ENCODE data around the gene SEMA5B.

The SEMA5B gene

GRCh38 chr3:123050666-123051065 lies 23.1 kb upstream of the SEMA5B start:
- Histone ChIP-seq H3K4me2 (ENCODE audit: low read length) (no peak overlapping the region), H3F3A (ENCODE audit: insufficient read depth, low read length) (no peaks in the 10 kb centered on the region), H3K9ac (ENCODE audit: low read length) (no peak overlapping the region), H3K36me3 (ENCODE audit: insufficient read depth, low read length) (no peaks in the 10 kb centered on the region), H3K9me3 (ENCODE audit: low read length) (no peaks in the 10 kb centered on the region), H3K4me1 (ENCODE audit: insufficient read depth, low read length, severe bottlenecking) (peaks cover 10% of the 10 kb centered on the region), H3K27ac (ENCODE audit: low read depth, low read length, poor library complexity, severe bottlenecking) (no peak overlapping the region), H3K4me3 (ENCODE audit: low read depth, low read length, poor library complexity, severe bottlenecking) (no peak overlapping the region), H3K79me2 (ENCODE audit: insufficient read depth, low read length) (no peaks in the 10 kb centered on the region), H3K27me3 (ENCODE audit: insufficient read depth, low read length) (no peaks in the 10 kb centered on the region; the same call in 1 of the 2 replicates), H3K9me2 (ENCODE audit: low read depth, low read length) (no peaks in the 10 kb centered on the region), H4K20me1 (ENCODE audit: insufficient read depth, low read length) (no peaks in the 10 kb centered on the region), H2AFZ (ENCODE audit: low read length) (no peak overlapping the region)
- TF ChIP-seq CTCF (IDR thresholded peaks at IDR 0.05; ENCODE audit: low read length) (no peak), EZH2 (IDR thresholded peaks at IDR 0.05; ENCODE audit: borderline replicate concordance, low read length) (no peak)

- no peak overlapping the region; the same call in 1 of the 2 replicates for H3K4me2 ChIP-seq (ENCODE audit: low read length)
- H3K79me2 ChIP-seq (ENCODE audit: insufficient read depth, low read length), result no peaks in the 10 kb centered on the region
- no peak overlapping the region for H2AFZ ChIP-seq (ENCODE audit: low read length)
- no peaks in the 10 kb centered on the region for H3K9me2 ChIP-seq (ENCODE audit: low read depth, low read length)
- H3F3A ChIP-seq (ENCODE audit: insufficient read depth, low read length), result no peaks in the 10 kb centered on the region
- H3K4me3 ChIP-seq (ENCODE audit: low read depth, low read length, poor library complexity, severe bottlenecking), result no peak overlapping the region
- H4K20me1 ChIP-seq (ENCODE audit: insufficient read depth, low read length), result no peaks in the 10 kb centered on the region
- no peaks in the 10 kb centered on the region for H3K9me3 ChIP-seq (ENCODE audit: low read length)
- H3K27me3 ChIP-seq (ENCODE audit: insufficient read depth, low read length), result no peaks in the 10 kb centered on the region
- H3K36me3 ChIP-seq (ENCODE audit: insufficient read depth, low read length), result no peaks in the 10 kb centered on the region
- no peak overlapping the region for H3K9ac ChIP-seq (ENCODE audit: low read length)
- TF ChIP-seq CTCF (IDR thresholded peaks at IDR 0.05; ENCODE audit: low read length) (no peak), EZH2 (IDR thresholded peaks at IDR 0.05; ENCODE audit: borderline replicate concordance, low read length) (no peak)
- peaks cover 10% of the 10 kb centered on the region for H3K4me1 ChIP-seq (ENCODE audit: insufficient read depth, low read length, severe bottlenecking)
- H3K27ac ChIP-seq (ENCODE audit: low read depth, low read length, poor library complexity, severe bottlenecking), result no peak overlapping the region
These were observed 21.1 kb upstream of the SEMA5B start for GRCh38 chr3:123048480-123049237.

GRCh38 chr3:123047062-123047319 lies 19.4 kb upstream of the SEMA5B start:
- Histone ChIP-seq H3K4me3 (ENCODE audit: low read depth, low read length, poor library complexity, severe bottlenecking) (no peak overlapping the region), H3K27ac (ENCODE audit: low read depth, low read length, poor library complexity, severe bottlenecking) (no peak overlapping the region), H3K79me2 (ENCODE audit: insufficient read depth, low read length) (no peaks in the 10 kb centered on the region), H4K20me1 (ENCODE audit: insufficient read depth, low read length) (no peaks in the 10 kb centered on the region), H3K27me3 (ENCODE audit: insufficient read depth, low read length) (no peaks in the 10 kb centered on the region), H3K9ac (ENCODE audit: low read length) (no peak overlapping the region), H3F3A (ENCODE audit: insufficient read depth, low read length) (no peaks in the 10 kb centered on the region), H3K9me3 (ENCODE audit: low read length) (no peaks in the 10 kb centered on the region), H3K9me2 (ENCODE audit: low read depth, low read length) (no peaks in the 10 kb centered on the region), H2AFZ (ENCODE audit: low read length) (no peak overlapping the region), H3K4me2 (ENCODE audit: low read length) (no peak overlapping the region), H3K4me1 (ENCODE audit: insufficient read depth, low read length, severe bottlenecking) (peaks cover 10% of the 10 kb centered on the region), H3K36me3 (ENCODE audit: insufficient read depth, low read length) (no peaks in the 10 kb centered on the region)
- TF ChIP-seq CTCF (IDR thresholded peaks at IDR 0.05; ENCODE audit: low read length) (no peak), EZH2 (IDR thresholded peaks at IDR 0.05; ENCODE audit: borderline replicate concordance, low read length) (no peak)
